PC-9 (cell line): ENCODE data around the gene DDAH1. TPM values are rescaled to one million over a fixed set of nuclear protein-coding genes. Genes with fewer than 3 reads are reported as not detected.
A peak's percentile ranks its signal among the peaks of the same experiment; 100 is the strongest.

Source experiments
- BruUV-seq: library from RNA; stranded (reverse); fragments of 400-500 nt; replicated peaks from 2 replicates; lab custom pipeline; 2021; lab: Mats Ljungman, UMichigan
- CTCF ChIA-PET: fragments of 300-600 bp; sonication (Branson Sonifier 250); formaldehyde crosslinking; loops from one replicate; lab custom pipeline; 2022; ENCODE audit warnings: antibody characterized with exemption; lab: Charles Lee
- POLR2A ChIA-PET: fragments of 300-600 bp; sonication (Branson Sonifier 250); formaldehyde crosslinking; loops from one replicate; lab custom pipeline; 2022; ENCODE audit warnings: antibody characterized with exemption; ENCODE audit not compliant: unreplicated experiment; lab: Charles Lee
- DNase-seq, 2 experiments: peaks; one replicate each; pipeline versions ENCODE4 v3.0.0 to v3.0.0-alpha.2; 2015 to 2022; ENCODE audit warnings: mixed read lengths in 1 of 2
- H2AFZ ChIP-seq: fragments of 200-600 bp; sonication (generic); 2 replicates; pipeline ENCODE4 v1.8.1; 2017; ENCODE audit warnings: antibody characterized with exemption
- H3F3A ChIP-seq: fragments of 200-600 bp; sonication (generic); 2 replicates; pipeline ENCODE4 v1.8.1; 2017; ENCODE audit warnings: antibody characterized with exemption, mild to moderate bottlenecking, low read depth; ENCODE audit not compliant: insufficient read depth
- H3K27ac ChIP-seq: fragments of 200-600 bp; sonication (generic); 2 replicates; pipeline ENCODE4 v1.6.1; 2016; ENCODE audit warnings: mixed run types
- H3K27me3 ChIP-seq: fragments of 200-600 bp; sonication (generic); 2 replicates; pipeline ENCODE4 v1.6.1; 2016; ENCODE audit warnings: low read depth, mixed run types; ENCODE audit not compliant: insufficient read depth
- H3K36me3 ChIP-seq: fragments of 200-600 bp; sonication (generic); 2 replicates; pipeline ENCODE4 v1.6.1; 2016; ENCODE audit warnings: low read depth, mixed run types
- H3K4me1 ChIP-seq: fragments of 200-600 bp; sonication (generic); replicated peaks from 2 replicates; pipeline ENCODE4 v1.6.1; 2016; ENCODE audit warnings: mixed run types; ENCODE audit not compliant: insufficient read depth
- H3K4me2 ChIP-seq: fragments of 200-600 bp; sonication (generic); 2 replicates; pipeline ENCODE4 v1.6.1; 2017; ENCODE audit warnings: mixed run types
- H3K4me3 ChIP-seq: fragments of 200-600 bp; sonication (generic); 2 replicates; pipeline ENCODE4 v1.6.1; 2016; ENCODE audit warnings: mixed run types
- H3K79me2 ChIP-seq: fragments of 200-600 bp; sonication (generic); 2 replicates; pipeline ENCODE4 v1.6.1; 2017; ENCODE audit warnings: low read depth, mixed run types
- H3K9me2 ChIP-seq: fragments of 200-600 bp; sonication (generic); 2 replicates; pipeline ENCODE4 v1.8.1; 2017; ENCODE audit warnings: mild to moderate bottlenecking; ENCODE audit not compliant: insufficient read depth
- H3K9me3 ChIP-seq: fragments of 200-600 bp; sonication (generic); 2 replicates; pipeline ENCODE4 v1.8.1; 2016; ENCODE audit warnings: low read depth; ENCODE audit not compliant: insufficient read depth
- H4K20me1 ChIP-seq: fragments of 200-600 bp; sonication (generic); 2 replicates; pipeline ENCODE4 v1.8.1; 2017; ENCODE audit not compliant: insufficient read depth
- CTCF ChIP-seq: fragments of 200-600 bp; sonication (generic); conservative IDR thresholded peaks from 2 replicates; pipeline ENCODE4 v1.6.1; 2017; ENCODE audit warnings: mixed run types, antibody characterized with exemption, mild to moderate bottlenecking, moderate library complexity
- EZH2 ChIP-seq: fragments of 200-600 bp; sonication (generic); IDR thresholded peaks from 2 replicates; pipeline ENCODE4 v1.8.0; 2017; ENCODE audit warnings: antibody characterized with exemption, low read depth
- intact Hi-C: fragments of 100-400 bp; cut with micrococcal nuclease; formaldehyde crosslinking; loops from one replicate; pipeline ENCODE4 v1.10.0; 2022; ENCODE audit not compliant: unreplicated experiment
- total RNA-seq: library from RNA; stranded (reverse); gene quantifications from 2 replicates; pipeline ENCODE4 v1.2.3, GENCODE V29; 2021

The DDAH1 gene
- total RNA-seq, 1 experiment from 2014 or later: 31.9 TPM

DNA sequence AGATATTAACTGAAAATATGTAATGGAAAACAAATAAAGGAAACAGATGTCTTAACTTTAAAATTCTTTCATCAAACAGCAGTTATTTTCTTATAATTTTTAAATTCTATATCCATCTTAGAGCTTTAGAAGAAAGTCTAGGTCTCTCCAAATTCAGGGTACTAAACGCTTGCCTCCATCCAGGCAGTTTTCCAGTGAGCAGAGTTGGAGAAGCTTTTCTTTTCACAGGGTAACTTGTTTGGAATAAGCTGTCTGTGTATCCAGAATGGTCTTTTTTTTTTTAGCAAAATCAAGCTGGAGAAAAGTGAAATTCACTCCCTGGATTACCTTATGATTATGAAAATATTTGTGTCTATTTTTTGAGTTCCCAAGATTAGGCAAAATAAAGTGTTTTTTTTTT, 88.6 kb downstream of the DDAH1 start:
- no peaks in the 10 kb centered on the region for H3K27me3 ChIP-seq
- H3K4me3 ChIP-seq: no peak overlapping the region
- peaks cover 14% of the 10 kb centered on the region for H3K4me1 ChIP-seq
- intact Hi-C loops: no loop called here
- no peak for DNase-seq
- no peak overlapping the region for H2AFZ ChIP-seq
- BruUV-seq: no TSS peak
- no peaks in the 10 kb centered on the region for H3K9me2 ChIP-seq
- no peak overlapping the region for H3K4me2 ChIP-seq
- peaks cover 35% of the 10 kb centered on the region for H3K79me2 ChIP-seq
- CTCF ChIA-PET: no interaction called here
- H3F3A ChIP-seq: peaks cover 3% of the 10 kb centered on the region; the same call in 1 of the 2 replicates
- H3K9me3 ChIP-seq: no peaks in the 10 kb centered on the region
- POLR2A ChIA-PET: interaction anchor here (0.6 kb wide), 2 partner anchors 35 to 475 kb away, joined by 4 read pairs; no protein-coding TSS in a partner anchor
- H3K27ac ChIP-seq: no peak overlapping the region
- no peaks in the 10 kb centered on the region for H4K20me1 ChIP-seq
- TF ChIP-seq CTCF (no peak), EZH2 (no peak)
- H3K36me3 ChIP-seq: no peaks in the 10 kb centered on the region

- H3K4me2 ChIP-seq: no peak overlapping the region
- no peak overlapping the region for H3K27ac ChIP-seq
- H3K4me3 ChIP-seq: no peak overlapping the region
- H3K9me2 ChIP-seq: no peaks in the 10 kb centered on the region
- intact Hi-C loops: no loop called here
- ChIA-PET CTCF (no interaction called here), POLR2A (no interaction called here)
- DNase-seq: no peak
- H3K4me1 ChIP-seq: peaks cover 19% of the 10 kb centered on the region
- peaks cover 3% of the 10 kb centered on the region; the same call in 1 of the 2 replicates for H3F3A ChIP-seq
- TF ChIP-seq CTCF: no peak
- no peak for TF ChIP-seq EZH2
- H2AFZ ChIP-seq: no peak overlapping the region
- H3K9me3 ChIP-seq: no peaks in the 10 kb centered on the region
- peaks cover 35% of the 10 kb centered on the region for H3K79me2 ChIP-seq
- no TSS peak for BruUV-seq
- H4K20me1 ChIP-seq: no peaks in the 10 kb centered on the region
- no peaks in the 10 kb centered on the region for H3K36me3 ChIP-seq
- H3K27me3 ChIP-seq: no peaks in the 10 kb centered on the region
These were observed 89.5 kb downstream of the DDAH1 start for GRCh38 chr1:85375493-85375892.

GRCh38 chr1:85374160-85374559, 90.8 kb downstream of the DDAH1 start:
- H2AFZ ChIP-seq: no peak overlapping the region
- no peak overlapping the region for H3K4me3 ChIP-seq
- peaks cover 19% of the 10 kb centered on the region for H3K4me1 ChIP-seq
- H3K9me2 ChIP-seq: no peaks in the 10 kb centered on the region
- peak; percentile 6 to 79 for DNase-seq
- H3K79me2 ChIP-seq: peaks cover 33% of the 10 kb centered on the region
- no peaks in the 10 kb centered on the region for H3K9me3 ChIP-seq
- H3K27me3 ChIP-seq: no peaks in the 10 kb centered on the region
- TF ChIP-seq CTCF: no peak
- no peak for TF ChIP-seq EZH2
- no peaks in the 10 kb centered on the region for H3K36me3 ChIP-seq
- no TSS peak for BruUV-seq
- no peaks in the 10 kb centered on the region for H4K20me1 ChIP-seq
- H3K4me2 ChIP-seq: no peak overlapping the region
- ChIA-PET CTCF (no interaction called here), POLR2A (no interaction called here)
- H3F3A ChIP-seq: peaks cover 3% of the 10 kb centered on the region; the same call in 1 of the 2 replicates
- intact Hi-C loops: no loop called here
- no peak overlapping the region for H3K27ac ChIP-seq
